ENCODE results near the gene UPF2.

DNA sequence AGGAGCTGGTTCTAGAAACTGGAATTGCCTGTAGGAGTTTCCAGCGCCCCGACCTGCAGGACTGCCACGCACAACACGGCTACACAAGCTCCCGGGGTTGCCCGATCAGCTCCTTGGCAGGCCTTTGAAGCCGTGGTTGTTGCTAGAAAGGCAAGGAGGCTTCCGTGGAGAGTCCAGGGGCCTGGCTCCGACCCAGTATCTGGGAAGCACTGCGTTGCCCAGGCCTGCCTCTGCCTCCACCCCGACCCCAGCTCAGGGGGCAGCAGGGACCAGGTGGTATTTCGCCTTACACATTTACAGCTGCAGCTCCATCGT, 165.1 kb downstream of the UPF2 start:
- no peak for TF ChIP-seq POLR2AphosphoS5 (IDR thresholded peaks at IDR 0.05; ENCODE audit: low read depth, low read length)
- TF ChIP-seq, protein P1, sequence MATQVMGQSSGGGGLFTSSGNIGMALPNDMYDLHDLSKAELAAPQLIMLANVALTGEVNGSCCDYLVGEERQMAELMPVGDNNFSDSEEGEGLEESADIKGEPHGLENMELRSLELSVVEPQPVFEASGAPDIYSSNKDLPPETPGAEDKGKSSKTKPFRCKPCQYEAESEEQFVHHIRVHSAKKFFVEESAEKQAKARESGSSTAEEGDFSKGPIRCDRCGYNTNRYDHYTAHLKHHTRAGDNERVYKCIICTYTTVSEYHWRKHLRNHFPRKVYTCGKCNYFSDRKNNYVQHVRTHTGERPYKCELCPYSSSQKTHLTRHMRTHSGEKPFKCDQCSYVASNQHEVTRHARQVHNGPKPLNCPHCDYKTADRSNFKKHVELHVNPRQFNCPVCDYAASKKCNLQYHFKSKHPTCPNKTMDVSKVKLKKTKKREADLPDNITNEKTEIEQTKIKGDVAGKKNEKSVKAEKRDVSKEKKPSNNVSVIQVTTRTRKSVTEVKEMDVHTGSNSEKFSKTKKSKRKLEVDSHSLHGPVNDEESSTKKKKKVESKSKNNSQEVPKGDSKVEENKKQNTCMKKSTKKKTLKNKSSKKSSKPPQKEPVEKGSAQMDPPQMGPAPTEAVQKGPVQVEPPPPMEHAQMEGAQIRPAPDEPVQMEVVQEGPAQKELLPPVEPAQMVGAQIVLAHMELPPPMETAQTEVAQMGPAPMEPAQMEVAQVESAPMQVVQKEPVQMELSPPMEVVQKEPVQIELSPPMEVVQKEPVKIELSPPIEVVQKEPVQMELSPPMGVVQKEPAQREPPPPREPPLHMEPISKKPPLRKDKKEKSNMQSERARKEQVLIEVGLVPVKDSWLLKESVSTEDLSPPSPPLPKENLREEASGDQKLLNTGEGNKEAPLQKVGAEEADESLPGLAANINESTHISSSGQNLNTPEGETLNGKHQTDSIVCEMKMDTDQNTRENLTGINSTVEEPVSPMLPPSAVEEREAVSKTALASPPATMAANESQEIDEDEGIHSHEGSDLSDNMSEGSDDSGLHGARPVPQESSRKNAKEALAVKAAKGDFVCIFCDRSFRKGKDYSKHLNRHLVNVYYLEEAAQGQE (IDR thresholded peaks at IDR 0.05; ENCODE audit: insufficient read depth in 1 of 2, low read depth in 2 of 2, low read length in 2 of 2) = no peak
- TF ChIP-seq TAF1 (IDR thresholded peaks at IDR 0.05; ENCODE audit: borderline replicate concordance, insufficient read depth, low read length) = no peak
- no peak for TF ChIP-seq SIN3A (IDR thresholded peaks at IDR 0.05; ENCODE audit: borderline replicate concordance, insufficient read depth, low read length)
